Gastroesophageal sphincter (tissue), 4 donors: ENCODE results near the gene PDK3. TPM values are rescaled to one million over a fixed set of nuclear protein-coding genes. Genes with fewer than 3 reads are reported as not detected.

Source experiments
- ATAC-seq: fragments of 150-250 bp; one replicate; pipeline ENCODE4 v1.9.1; 2016; ENCODE audit warnings: mild to moderate bottlenecking, moderate library complexity
- H3K27ac ChIP-seq, 4 donors: fragments of 200-600 bp; sonication (generic) in 3 of 4; 1 replicate in 3 of 4; 2 replicates in 1 of 4; pipeline ENCODE4 v1.5.1; 2016 to 2019
- H3K27me3 ChIP-seq: fragments of 200-600 bp; sonication (generic); one replicate; pipeline ENCODE4 v1.5.1; 2019
- H3K36me3 ChIP-seq, 2 donors: fragments of 200-600 bp; sonication (generic); one replicate each; pipeline ENCODE4 v1.5.1; 2019; ENCODE audit warnings: control low read depth in 1 of 2
- H3K4me1 ChIP-seq, 3 donors: fragments of 200-600 bp; sonication (generic); 1 replicate in 2 of 3; 2 replicates in 1 of 3; pipeline ENCODE4 v1.5.1; 2016 to 2019; ENCODE audit warnings: control low read depth in 2 of 3
- H3K4me3 ChIP-seq, 2 donors: fragments of 200-600 bp; sonication (generic); one replicate each; pipeline ENCODE4 v1.5.1; 2019; ENCODE audit warnings: mild to moderate bottlenecking in 1 of 2, moderate library complexity in 1 of 2
- H3K9me3 ChIP-seq, 3 donors: fragments of 200-600 bp; sonication (generic); one replicate each; pipeline ENCODE4 v1.5.1; 2017 to 2019; ENCODE audit warnings: control low read depth in 2 of 3
- EP300 ChIP-seq: sonication (generic); formaldehyde crosslinking; IDR thresholded peaks from one replicate; pipeline ENCODE4 v1.6.1; 2017; ENCODE audit warnings: antibody characterized with exemption, mild to moderate bottlenecking
- POLR2A ChIP-seq, 2 donors: fragments of 450-650 bp; IDR thresholded peaks; one replicate each; pipeline ENCODE4 v1.6.1; 2017; ENCODE audit warnings: antibody characterized with exemption in 2 of 2, mild to moderate bottlenecking in 2 of 2, moderate library complexity in 1 of 2
- POLR2AphosphoS5 ChIP-seq: sonication (generic); formaldehyde crosslinking; IDR thresholded peaks from one replicate; pipeline ENCODE4 v1.6.1; 2017; ENCODE audit warnings: antibody characterized with exemption
- WGBS, 2 donors: methylation state at CpG; one replicate each; pipeline ENCODE4 v1.1.5; 2018; ENCODE audit warnings: low coverage in 1 of 2; 5-methylcytosine and 5-hydroxymethylcytosine counted together
- total RNA-seq, 4 donors: library from RNA; depleted of rRNA; stranded (reverse); fragments of >200 nt; gene quantifications; one replicate each; pipeline ENCODE4 v1.1.0, GENCODE V29; 2016
- TF ChIP-seq, protein P1 (sequence below), 4 experiments: fragments of 200-600 bp in 2 of 4; fragments of 450-650 bp in 2 of 4; sonication (generic) in 1 of 4; IDR thresholded peaks; one replicate each; pipeline ENCODE4 v1.5.1; 2017 to 2019; ENCODE audit warnings: antibody characterized with exemption in 4 of 4, mild to moderate bottlenecking in 2 of 4, moderate library complexity in 2 of 4

PDK3 gene
- total RNA-seq, 4 donors from 2014 or later = 51.8 to 77.0 (median 68.4) TPM

GRCh38 chrX:24483596-24483995, 18.5 kb downstream of the PDK3 start:
- peaks cover 0 to 10% (median 0%) of the 10 kb centered on the region in 3 donors for H3K4me1 ChIP-seq
- H3K27me3 ChIP-seq = no peaks in the 10 kb centered on the region
- no peak overlapping the region for H3K27ac ChIP-seq
- 96 to 97% methylated on average over 4 to 6 of the region's 11 CpGs for WGBS, 2 donors
- no peaks in the 10 kb centered on the region for H3K9me3 ChIP-seq
- no peak overlapping the region for H3K4me3 ChIP-seq
- no peaks in the 10 kb centered on the region for H3K36me3 ChIP-seq
- TF ChIP-seq POLR2AphosphoS5 (no peak), EP300 (no peak), POLR2A (IDR thresholded peaks at IDR 0.05) (no peak)
- TF ChIP-seq, protein P1, sequence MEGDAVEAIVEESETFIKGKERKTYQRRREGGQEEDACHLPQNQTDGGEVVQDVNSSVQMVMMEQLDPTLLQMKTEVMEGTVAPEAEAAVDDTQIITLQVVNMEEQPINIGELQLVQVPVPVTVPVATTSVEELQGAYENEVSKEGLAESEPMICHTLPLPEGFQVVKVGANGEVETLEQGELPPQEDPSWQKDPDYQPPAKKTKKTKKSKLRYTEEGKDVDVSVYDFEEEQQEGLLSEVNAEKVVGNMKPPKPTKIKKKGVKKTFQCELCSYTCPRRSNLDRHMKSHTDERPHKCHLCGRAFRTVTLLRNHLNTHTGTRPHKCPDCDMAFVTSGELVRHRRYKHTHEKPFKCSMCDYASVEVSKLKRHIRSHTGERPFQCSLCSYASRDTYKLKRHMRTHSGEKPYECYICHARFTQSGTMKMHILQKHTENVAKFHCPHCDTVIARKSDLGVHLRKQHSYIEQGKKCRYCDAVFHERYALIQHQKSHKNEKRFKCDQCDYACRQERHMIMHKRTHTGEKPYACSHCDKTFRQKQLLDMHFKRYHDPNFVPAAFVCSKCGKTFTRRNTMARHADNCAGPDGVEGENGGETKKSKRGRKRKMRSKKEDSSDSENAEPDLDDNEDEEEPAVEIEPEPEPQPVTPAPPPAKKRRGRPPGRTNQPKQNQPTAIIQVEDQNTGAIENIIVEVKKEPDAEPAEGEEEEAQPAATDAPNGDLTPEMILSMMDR (IDR thresholded peaks at IDR 0.05) = no peak
- ATAC-seq = no peak

GRCh38 chrX:24485323-24485722, 20.2 kb downstream of the PDK3 start:
- TF ChIP-seq POLR2A (IDR thresholded peaks at IDR 0.05) (no peak), EP300 (no peak), POLR2AphosphoS5 (no peak)
- TF ChIP-seq, protein P1 (IDR thresholded peaks at IDR 0.05) = no peak
- H3K4me1 ChIP-seq = no peaks in the 10 kb centered on the region
- WGBS, 2 donors = 80% methylated on average over 1 of the region's 5 CpGs; no CpG with 5 or more reads in 1 of the 2 donors

GRCh38 chrX:24485976-24486680, 21.0 kb downstream of the PDK3 start:
- Histone ChIP-seq H3K36me3 (no peaks in the 10 kb centered on the region), H3K27ac (no peak overlapping the region), H3K4me1 (no peaks in the 10 kb centered on the region), H3K9me3 (no peaks in the 10 kb centered on the region), H3K27me3 (no peaks in the 10 kb centered on the region), H3K4me3 (no peak overlapping the region)
- no peak for ATAC-seq
- 83 to 94% methylated on average over 1 to 4 of the region's 10 CpGs for whole genome bisulfite sequencing, 2 donors
- TF ChIP-seq POLR2AphosphoS5 = no peak
- no peak for TF ChIP-seq POLR2A (IDR thresholded peaks at IDR 0.05)
- TF ChIP-seq, protein P1 (IDR thresholded peaks at IDR 0.05) = no peak
- no peak for TF ChIP-seq EP300

More at GRCh38 chrX:24485323-24485722, 20.2 kb downstream of the PDK3 start:
- H3K36me3 ChIP-seq = no peaks in the 10 kb centered on the region
- H3K9me3 ChIP-seq = no peaks in the 10 kb centered on the region
- no peak overlapping the region for H3K4me3 ChIP-seq
- no peak for ATAC-seq
- no peaks in the 10 kb centered on the region for H3K27me3 ChIP-seq
- no peak overlapping the region for H3K27ac ChIP-seq

DNA sequence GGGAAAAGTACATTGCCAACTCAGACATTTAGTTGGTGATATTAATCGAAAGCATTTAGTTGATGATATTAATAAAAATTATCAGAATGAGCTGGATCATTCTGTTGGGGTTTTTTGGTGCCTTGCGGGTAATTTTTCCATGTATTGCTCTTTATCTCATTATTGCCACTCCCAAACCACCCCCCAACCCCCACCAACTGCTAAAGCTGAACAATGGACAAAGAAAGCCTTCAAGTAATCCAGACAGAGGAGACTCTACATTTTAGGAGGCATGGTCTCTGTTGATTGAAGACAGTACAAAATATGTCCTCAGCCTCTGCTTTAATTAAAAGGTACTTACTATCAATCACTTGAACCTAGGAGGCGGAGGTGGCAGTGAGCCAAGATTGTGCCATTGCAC, 22.5 kb downstream of the PDK3 start:
- no peak overlapping the region for H3K27ac ChIP-seq
- WGBS, 2 donors = 66 to 93% methylated on average over 2 to 3 of the region's 3 CpGs
- TF ChIP-seq EP300 = no peak
- no peak for TF ChIP-seq POLR2AphosphoS5
- no peak for TF ChIP-seq POLR2A (IDR thresholded peaks at IDR 0.05)
- TF ChIP-seq, protein P1 (IDR thresholded peaks at IDR 0.05) = no peak

DNA sequence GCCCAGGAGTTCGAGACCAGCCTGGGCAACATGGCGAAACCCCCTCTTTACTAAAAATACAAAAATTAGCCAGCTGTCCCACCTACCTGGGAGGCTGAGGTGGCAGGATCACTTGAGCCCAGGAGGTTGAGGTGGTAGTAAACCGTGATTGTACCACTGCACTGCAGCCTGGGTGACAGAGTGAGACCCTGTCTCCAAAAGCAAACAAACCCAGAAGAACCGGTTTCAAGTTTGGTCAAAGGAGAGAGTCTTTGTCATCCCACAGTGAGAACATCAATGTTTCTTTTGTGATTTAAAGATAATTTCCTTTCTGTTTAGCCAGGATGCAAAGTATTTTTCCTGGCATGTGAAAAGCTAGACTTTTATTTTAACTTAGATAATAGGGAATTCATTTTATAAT, 26.7 kb downstream of the PDK3 start:
- Histone ChIP-seq H3K9me3 (no peaks in the 10 kb centered on the region), H3K4me3 (no peak overlapping the region), H3K4me1 (peaks cover 0 to 10% (median 0%) of the 10 kb centered on the region in 3 donors), H3K27me3 (no peaks in the 10 kb centered on the region), H3K36me3 (no peaks in the 10 kb centered on the region), H3K27ac (no peak overlapping the region)
- TF ChIP-seq EP300 (no peak), POLR2AphosphoS5 (no peak), POLR2A (IDR thresholded peaks at IDR 0.05) (no peak)
- TF ChIP-seq, protein P1 (IDR thresholded peaks at IDR 0.05) = no peak
- WGBS, 2 donors = 80 to 100% methylated on average over 1 of the region's 4 CpGs
- ATAC-seq = no peak

More for the DNA sequence above, 22.5 kb downstream of the PDK3 start:
- Histone ChIP-seq H3K36me3 (no peaks in the 10 kb centered on the region), H3K4me1 (no peaks in the 10 kb centered on the region), H3K27me3 (no peaks in the 10 kb centered on the region), H3K4me3 (no peak overlapping the region), H3K9me3 (no peaks in the 10 kb centered on the region)
- ATAC-seq = no peak
